ENCODE data around the gene PRELID1.

DNA sequence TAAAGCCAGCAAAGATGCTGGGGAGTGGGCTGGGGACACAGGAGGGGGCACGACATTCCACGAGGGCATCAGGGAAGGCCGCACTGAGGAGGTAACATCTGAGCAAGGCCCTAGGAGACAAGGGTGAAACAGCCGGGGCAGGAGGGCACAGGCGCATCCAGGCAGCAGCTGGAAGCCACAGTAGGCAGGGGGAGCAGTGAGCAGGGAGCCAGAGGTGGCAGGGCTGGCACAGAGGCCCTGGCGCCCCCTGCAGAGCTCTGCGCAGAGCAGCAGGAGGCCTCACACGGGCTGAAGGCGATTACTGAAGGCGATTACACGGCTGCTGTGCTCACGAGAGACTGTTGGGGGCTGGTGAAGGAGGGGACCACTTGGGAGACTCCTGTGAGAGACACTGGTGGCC lies 32.5 kb downstream of the PRELID1 start:
- TF ChIP-seq YY1 (IDR thresholded peaks at IDR 0.05; ENCODE audit: insufficient read depth, insufficient read length) = no peak
- TF ChIP-seq SUZ12 (IDR thresholded peaks at IDR 0.05; ENCODE audit: extremely low read depth, insufficient read depth, insufficient read length) = no peak

Measured in NT2/D1 (cell line).